Epithelial cell of esophagus (primary cell): ENCODE measurements around the gene FAM234A.

ENCODE experiments used
- DNase-seq: peaks from one replicate; pipeline ENCODE4 v3.0.0; 2010; ENCODE audit warnings: low read depth
- H3K4me3 ChIP-seq: 2 replicates; pipeline ENCODE4 v1.5.1; 2011; ENCODE audit warnings: mild to moderate bottlenecking, low read length, control low read depth
- TF ChIP-seq, protein P1 (sequence below): IDR thresholded peaks from 2 replicates; pipeline ENCODE4 v1.5.1; 2011; ENCODE audit warnings: low read depth, mild to moderate bottlenecking, low read length, control low read depth, inconsistent platforms; ENCODE audit not compliant: insufficient read depth; ENCODE audit errors: missing control alignments

The FAM234A gene

DNA sequence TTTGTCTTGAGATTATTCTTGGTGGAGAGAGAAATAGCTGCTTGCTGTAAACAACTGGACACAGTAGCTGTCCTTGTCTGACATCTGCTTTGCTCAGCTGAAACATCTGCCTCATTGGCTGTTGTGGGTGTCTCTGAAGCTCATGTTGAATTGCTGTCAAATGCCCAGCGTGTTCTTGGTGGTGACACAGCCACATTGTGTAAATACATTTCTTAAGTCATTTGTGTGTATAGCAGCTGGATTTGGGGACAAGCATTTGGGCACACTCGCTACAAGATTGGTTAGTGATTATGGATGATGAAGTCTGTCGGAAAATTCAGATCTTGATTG, 5.3 kb downstream of the FAM234A start:
- TF ChIP-seq, protein P1, sequence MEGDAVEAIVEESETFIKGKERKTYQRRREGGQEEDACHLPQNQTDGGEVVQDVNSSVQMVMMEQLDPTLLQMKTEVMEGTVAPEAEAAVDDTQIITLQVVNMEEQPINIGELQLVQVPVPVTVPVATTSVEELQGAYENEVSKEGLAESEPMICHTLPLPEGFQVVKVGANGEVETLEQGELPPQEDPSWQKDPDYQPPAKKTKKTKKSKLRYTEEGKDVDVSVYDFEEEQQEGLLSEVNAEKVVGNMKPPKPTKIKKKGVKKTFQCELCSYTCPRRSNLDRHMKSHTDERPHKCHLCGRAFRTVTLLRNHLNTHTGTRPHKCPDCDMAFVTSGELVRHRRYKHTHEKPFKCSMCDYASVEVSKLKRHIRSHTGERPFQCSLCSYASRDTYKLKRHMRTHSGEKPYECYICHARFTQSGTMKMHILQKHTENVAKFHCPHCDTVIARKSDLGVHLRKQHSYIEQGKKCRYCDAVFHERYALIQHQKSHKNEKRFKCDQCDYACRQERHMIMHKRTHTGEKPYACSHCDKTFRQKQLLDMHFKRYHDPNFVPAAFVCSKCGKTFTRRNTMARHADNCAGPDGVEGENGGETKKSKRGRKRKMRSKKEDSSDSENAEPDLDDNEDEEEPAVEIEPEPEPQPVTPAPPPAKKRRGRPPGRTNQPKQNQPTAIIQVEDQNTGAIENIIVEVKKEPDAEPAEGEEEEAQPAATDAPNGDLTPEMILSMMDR, result no peak
- DNase-seq, result no peak
- no peak overlapping the region for H3K4me3 ChIP-seq

DNA sequence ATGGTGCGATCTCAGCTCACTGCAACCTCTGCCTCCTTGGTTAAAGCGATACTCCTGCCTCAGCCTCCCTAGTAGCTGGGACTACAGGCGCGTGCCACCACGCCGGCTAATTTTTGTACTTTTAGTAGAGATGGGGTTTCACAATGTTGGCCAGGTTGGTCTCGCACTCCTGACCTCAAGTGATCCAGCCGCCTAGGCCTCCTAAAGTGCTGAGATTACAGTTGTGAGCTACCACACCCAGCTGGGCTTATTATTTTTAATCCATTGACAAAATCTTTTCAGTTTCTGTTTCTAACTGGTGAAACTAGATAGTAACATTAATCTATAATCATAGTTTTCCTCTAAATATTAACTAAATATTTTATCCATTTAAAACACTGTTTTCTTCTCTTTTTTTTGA, 5.9 kb downstream of the FAM234A start:
- no peak overlapping the region for H3K4me3 ChIP-seq
- DNase-seq, result no peak
- TF ChIP-seq, protein P1, result no peak

DNA sequence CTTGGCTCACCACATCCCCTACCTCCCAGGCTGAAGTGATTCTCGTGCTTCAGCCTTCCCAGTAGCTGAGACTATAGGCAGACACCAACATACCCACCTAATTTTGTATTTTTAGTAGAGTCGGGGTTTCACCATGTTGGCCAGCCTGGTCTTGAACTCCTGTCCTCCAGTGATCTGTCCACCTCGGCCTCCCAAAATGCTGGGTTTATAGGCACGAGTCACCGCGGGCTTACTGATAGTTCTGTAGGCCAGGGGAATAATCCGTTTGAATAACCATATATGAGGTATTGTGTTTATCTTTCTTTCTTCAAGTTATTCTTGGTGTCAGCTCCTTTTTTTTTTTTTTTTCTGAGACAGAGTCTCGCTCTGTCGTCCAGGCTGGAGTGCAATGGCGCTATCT, 7.7 kb downstream of the FAM234A start:
- TF ChIP-seq, protein P1, result no peak
- no peak overlapping the region for H3K4me3 ChIP-seq
- DNase-seq, result no peak

DNA sequence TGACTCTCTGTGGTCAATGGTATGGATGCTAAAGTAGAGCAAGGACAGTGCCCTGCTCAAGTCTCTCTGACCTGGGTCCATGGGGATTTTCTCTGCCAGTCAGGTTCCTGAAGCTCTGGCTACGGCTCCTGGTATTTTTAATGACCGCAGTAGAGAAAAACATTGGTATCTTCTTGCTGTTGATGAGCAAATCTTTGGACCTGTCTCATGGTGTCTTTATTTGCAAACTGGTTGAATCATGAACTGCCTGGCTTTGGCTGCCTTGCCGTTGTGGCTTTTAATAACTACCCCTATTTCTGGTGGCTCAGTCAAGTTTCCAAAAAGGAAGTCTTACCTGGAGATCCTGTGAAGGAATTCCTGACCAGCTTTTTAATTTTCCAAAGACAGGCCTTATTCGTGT, 8.7 kb downstream of the FAM234A start:
- TF ChIP-seq, protein P1, result no peak
- DNase-seq, result no peak
- no peak overlapping the region for H3K4me3 ChIP-seq

DNA sequence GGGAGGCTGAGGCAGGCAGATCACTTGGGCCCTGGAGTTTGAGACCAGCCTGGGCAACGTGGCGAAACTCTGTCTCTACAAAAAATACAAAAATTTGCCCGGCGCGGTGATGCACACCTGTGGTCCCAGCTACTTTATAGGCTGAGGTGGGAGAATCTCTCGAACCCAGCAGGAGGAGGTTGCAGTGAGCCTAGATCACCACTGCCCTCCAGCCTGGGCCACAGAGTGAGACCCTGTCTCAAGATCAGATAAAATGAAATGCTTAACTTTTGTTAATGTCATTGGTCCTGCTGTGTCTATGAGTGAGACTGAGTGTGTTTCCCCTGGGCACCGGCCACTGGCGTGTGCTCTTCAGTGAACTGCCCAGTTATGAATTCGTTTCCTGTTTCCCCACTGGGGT, 10.5 kb downstream of the FAM234A start:
- no peak for DNase-seq
- TF ChIP-seq, protein P1, result no peak
- no peak overlapping the region for H3K4me3 ChIP-seq

DNA sequence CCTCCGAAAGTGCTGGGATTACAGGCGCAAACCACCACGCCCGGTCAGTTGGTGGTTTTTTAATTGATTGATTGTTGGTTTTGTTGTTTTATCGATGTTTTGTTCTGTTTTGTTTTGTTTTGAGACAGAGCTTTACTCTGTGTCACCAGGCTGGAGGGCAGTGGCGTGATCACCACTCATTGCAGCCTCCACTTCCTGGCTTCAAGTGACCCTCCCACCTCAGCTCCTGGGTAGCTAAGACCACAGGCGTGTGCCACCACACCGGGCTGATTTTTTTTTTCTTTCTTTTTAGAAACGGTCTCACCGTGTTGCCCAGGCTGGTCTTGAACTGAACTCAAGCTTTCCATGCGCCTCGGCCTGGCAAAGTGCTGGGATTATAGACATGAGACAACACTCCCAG, 12.4 kb downstream of the FAM234A start:
- DNase-seq, result no peak
- TF ChIP-seq, protein P1, result no peak
- H3K4me3 ChIP-seq, result no peak overlapping the region

DNA sequence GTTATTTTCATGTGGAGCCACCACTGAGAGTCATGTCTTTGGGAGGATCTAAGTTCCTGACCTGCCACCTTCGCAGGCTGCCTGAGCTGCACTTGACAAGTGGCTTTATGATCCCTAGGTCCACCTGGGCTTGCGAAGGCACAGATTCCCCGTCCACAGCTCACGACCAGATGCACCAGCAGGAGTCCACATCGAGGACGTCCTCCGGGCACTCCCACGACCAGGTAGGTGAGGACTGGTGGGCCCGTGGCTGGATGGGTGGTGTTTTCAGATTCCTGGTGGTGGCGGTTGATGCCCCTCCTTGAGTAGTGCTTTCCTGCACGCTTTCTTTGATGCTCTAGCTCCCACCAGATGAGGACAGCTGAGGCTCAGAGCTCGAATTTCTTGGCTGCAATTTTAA, 14.8 kb downstream of the FAM234A start:
- no peak overlapping the region for H3K4me3 ChIP-seq
- TF ChIP-seq, protein P1, result no peak
- DNase-seq, result no peak
